Stimulated activated CD8-positive, alpha-beta memory T cell treated with anti-CD3 and anti-CD28 coated beads, Interleukin-4, amount 100 ng/mL, for 1 hour (primary cell): ENCODE data around the gene SMG6.
A peak's percentile ranks its signal among the peaks of the same experiment; 100 is the strongest.
"Not testable (repeated sequence)": the region's sequence is repeated elsewhere in the genome, so short reads cannot be mapped to it uniquely, and the experiment has no call there.

Experiments
- DNase-seq, 2 donors: peaks; one replicate each; pipeline ENCODE4 v3.0.0-alpha.2; 2020; ENCODE audit warnings: low read depth in 2 of 2, low spot score in 1 of 2

Gene SMG6

GRCh38 chr17:2264067-2264860 is 39.3 kb downstream of the SMG6 start:
- DNase-seq, result no peak

- DNase-seq, result no peak
These were observed 40.2 kb downstream of the SMG6 start for GRCh38 chr17:2263183-2264066.

DNA sequence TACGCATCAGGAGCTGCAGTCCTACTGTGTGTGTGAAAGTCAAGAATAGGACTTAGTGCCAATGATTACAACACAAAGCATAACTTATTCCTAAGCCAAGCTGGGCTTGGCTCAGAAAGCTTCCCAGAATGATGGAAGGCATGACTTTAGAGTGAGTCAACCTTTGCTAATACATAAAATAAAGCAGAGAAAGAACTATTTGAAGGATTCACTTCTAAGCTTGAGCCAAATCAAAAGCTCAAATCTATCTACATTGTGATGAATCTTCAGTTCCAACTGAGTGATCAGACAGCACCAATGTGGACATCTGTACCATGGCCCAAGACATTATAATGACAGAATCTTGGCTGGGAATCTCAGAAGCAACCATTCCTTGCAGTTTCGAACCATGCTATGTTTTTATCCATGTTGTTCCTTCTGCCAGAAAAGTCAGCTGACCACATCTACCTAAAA is 41.4 kb downstream of the SMG6 start:
- DNase-seq, result no peak

DNA sequence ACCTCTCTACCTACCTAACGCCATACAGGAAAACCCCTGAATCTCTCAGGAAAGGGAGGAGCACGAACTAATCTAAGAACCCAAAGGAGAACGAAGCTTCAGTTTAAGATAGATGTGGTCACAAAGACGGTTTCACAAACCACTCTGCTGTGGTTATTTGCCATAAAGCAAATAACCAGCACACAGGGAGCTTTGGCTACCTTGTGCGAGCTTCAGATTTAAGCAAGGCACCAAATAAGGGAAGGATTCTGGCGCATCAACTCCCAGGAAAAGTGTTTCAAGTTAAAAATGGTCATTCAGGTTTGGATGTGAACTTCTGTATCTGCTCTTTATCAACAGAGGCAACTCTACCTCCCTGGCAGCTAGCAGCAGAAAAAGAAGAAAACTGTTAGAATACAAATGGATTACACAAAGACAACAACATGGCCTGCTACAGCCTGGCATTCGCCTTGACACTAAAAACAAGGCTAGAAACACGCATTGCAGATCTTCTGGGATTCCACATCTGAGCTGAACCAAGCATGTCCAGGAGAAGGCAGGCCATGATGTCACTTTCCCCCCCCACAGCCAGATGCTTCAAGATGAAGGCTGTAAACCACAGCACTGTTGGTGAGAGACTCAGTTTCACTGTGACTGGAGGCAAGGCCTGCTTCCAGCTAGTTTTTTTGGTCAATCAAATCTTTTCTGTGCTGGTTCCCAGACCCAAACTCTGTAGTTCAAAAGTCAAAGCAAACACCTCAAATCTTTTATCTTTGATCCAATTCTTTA is 43.6 kb downstream of the SMG6 start:
- no peak for DNase-seq

DNA sequence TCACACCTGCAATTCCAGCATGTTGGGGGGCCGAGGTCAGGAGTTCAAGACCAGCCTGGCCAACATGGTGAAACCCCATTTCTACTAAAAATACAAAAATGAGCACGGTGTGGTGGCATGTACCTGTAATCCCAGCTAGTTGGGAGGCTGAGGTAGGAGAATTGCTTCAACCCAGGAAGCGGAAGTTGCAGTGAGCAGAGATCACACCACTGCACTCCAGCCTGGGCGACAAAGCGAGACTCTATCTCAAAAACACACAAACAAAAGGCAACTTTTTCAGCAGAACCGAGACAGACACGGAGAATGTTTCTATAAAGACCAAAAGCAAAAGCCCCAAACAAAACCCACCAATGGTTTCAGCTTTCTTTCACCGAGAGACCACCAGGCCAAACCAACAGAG is 44.8 kb downstream of the SMG6 start:
- DNase-seq, result not testable (repeated sequence)

DNA sequence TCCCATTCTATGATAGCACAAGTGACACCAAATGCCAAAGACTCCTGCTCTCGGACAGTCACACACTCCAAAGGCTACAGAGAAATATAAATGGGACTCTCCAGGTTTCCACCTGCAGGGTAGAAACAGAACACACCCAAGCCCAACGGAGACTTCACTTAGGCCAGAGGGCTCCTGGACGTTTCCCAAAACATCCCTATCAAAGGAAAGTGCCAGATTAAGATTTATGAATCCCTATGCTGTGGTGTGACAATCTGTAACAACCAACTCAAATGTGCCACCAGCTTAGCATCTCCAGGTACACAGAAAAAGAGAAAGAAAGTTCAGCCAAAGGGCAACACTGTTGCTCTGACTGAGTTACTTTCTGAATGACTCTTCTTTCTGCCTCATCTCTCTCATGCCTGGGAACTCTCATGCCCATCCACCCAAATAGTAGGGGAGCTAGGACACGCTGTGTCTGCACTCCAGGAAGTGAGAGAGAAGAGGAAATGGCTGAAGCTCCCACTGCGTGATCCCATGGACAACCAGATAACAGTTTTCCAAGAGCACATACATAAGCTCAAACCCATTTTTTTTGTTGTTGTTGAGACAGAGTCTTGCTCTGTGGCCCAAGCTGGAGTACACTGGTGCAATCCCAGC is 49.7 kb downstream of the SMG6 start:
- no peak for DNase-seq

DNA sequence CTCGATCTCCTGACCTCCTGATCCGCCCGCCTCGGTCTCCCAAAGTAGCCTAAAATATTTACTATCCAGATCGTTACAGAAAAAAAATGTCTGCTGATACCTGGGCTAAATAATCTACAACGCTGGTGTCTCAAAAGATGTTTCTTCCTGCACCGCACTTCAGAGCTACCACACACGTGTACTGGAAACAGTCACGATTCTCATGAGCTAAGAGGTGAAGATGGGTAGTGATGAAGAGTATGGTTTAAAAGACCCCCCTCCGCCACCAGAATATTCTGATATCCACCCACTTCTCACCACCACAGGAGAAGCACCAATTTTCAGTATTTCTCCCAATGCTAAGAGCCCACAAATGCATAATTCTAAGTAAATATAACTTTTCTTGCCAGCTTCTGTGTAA is 50.2 kb downstream of the SMG6 start:
- no peak for DNase-seq

- no peak for DNase-seq
These were observed 52.5 kb downstream of the SMG6 start for GRCh38 chr17:2251098-2251497.

- no peak for DNase-seq
These were observed 53.2 kb downstream of the SMG6 start for GRCh38 chr17:2250140-2251095.

- DNase-seq, result no peak
These were observed 56.6 kb downstream of the SMG6 start for GRCh38 chr17:2247005-2247404.

GRCh38 chr17:2244545-2245525 is 58.8 kb downstream of the SMG6 start:
- peak; percentile 65 to 69 for DNase-seq

DNA sequence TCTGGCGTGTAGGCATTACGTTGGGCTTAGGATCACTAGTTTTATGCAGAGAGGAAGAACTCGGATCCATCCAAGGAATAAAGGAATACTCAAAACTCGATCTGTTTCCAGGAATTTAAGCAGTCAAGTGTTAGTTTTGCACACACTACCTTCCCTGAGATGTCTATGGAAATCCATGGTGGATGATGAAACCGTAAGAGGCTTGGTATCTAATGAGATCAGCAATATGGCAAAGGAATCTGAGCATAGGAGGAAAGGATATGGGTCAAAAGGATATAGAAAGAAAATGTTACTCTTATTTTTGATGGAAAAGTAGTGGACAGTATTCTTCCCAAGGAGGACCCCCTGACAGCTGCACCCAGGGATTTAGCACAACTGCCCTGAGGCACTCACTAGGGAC is 59.6 kb downstream of the SMG6 start:
- DNase-seq, result no peak

GRCh38 chr17:2241823-2242222 is 61.8 kb downstream of the SMG6 start:
- no peak for DNase-seq

DNA sequence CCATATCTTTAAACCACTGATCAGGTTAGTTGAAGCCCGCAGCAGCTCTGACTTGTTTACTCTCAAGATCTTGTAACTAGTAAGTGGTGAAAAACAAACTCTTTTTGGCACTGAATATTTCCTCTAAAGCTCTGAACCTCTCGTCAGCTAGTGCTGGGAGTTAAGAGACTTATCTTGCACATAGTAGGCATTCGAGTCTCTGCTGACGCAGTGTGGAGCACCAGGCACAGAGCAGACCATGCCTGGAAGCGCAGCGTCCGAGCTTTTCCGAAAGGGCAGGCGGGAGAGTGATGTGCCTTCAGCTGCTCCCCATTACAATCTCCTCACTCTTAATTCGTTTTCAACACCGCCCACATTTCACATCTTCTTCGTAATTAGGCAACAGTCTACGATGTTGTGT is 63.0 kb downstream of the SMG6 start:
- no peak for DNase-seq

- no peak for DNase-seq
These were observed 63.6 kb downstream of the SMG6 start for GRCh38 chr17:2239882-2240430.

DNA sequence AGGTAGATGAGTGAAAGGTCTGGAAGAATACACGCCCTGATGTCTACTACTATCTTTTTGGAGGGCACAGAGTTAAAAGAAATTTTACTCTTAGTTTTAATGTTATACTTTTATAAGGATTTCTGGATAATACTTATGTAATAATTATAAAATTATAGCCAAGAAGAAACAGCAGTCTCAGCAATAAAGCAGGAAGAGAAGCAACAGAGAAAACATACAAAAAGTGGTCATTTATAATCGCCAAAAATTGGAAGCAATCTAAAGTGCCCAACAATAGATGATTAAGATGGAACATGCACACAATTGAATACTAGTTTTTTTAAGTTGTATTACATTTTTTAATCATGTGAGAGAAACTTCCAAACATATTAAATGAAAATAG is 64.4 kb downstream of the SMG6 start:
- no peak for DNase-seq

DNA sequence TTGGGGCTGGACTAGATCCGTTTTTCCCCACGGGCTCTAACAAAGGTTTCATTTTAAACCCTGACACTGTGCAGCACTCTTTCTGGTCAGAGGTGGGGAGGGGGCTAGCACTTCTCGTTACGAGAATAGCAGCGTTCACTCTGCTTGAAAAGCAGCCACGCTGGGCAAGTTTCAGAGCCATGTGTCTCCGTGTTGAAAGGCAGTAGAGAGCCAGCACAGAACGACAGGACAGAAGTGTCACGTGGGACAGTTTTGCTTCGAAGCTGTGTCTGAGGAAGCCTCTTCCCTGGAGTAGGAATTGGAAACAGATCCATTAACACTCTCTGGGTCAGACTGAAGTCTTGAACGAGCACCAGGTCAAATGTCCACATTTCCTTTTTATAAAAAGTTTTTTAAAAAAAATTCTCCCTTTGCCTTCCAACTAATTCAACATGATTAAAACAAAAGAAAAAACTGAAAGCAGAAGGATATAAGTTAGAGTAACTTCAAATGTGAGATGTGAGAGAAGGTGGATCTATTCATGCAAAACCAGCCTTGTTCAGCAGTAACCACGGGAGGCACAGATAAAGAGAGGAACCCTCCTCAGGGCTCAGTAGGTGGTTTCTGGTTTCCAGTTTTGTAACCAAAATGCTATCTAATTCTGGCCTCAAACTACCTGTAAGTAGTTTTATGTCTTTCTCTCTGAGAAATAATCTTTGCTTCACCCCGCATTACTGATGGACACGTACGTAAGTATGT is 65.0 kb downstream of the SMG6 start:
- no peak for DNase-seq

GRCh38 chr17:2237950-2238349 is 65.6 kb downstream of the SMG6 start:
- no peak for DNase-seq
